NCI-H146 treated with DMSO at 0.1 percent for 48 hours (cell line): ENCODE results near the gene UBE2U.
"Not testable (repeated sequence)": the region's sequence is repeated elsewhere in the genome, so short reads cannot be mapped to it uniquely, and the experiment has no call there.

Experiments
- DNase-seq: peaks from one replicate; lab custom pipeline; 2025; ENCODE audit not compliant: unreplicated experiment; lab: John Stamatoyannopoulos, UW

UBE2U gene

DNA sequence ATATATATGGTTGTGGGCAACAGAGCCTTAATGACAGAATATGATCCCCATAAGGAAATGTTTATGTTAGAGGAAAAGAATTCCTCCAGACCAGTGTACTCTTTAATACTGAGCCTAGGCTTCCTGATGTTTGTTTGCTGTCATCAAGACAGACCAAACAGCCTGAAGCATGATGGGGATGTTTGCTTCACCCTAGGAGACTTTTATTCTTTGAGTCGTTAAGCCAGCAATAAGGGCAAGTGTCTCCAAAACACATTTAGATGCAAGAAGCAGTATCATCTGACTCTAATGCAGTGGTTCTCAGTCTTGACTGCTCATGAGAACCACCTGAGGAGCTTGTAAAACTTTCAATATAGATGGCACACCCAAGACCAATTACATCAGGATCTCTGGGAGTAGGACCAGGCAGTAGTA is 33.1 kb downstream of the UBE2U start:
- DNase-seq, result no peak

DNA sequence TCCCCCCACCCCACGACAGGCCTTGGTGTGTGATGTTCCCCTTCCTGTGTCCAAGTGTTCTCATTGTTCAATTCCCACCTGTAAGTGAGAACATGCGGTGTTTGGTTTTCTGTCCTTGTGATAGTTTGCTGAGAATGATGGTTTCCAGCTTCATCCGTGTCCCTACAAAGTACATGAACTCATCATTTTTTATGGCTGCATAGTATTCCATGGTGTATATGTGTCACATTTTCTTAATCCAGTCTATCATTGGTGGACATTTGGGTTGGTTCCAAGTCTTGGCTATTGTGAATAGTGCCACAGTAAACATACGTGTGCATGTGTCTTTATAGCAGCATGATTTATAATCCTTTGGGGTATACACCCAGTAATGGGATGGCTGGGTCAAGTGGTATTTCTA is 36.1 kb downstream of the UBE2U start:
- not testable (repeated sequence) for DNase-seq

DNA sequence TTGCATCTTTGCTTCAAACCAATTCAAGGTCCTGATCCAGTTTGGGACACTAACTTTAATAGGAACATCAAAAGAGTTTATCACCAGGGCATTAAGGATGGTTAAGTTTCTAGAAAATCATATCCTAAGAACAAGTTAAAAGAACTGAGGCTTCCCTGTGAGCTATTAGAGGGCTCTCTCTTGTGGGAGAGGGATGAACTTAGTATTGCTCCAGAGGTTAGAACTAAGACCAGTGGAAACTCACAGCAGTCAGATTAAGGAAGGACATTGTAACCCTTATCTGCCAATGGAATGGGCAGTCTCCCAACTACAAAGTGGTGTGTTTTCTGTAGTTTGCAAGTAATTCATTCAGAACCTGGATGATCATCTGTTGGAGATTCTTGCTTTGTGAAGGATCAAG is 36.8 kb downstream of the UBE2U start:
- no peak for DNase-seq

DNA sequence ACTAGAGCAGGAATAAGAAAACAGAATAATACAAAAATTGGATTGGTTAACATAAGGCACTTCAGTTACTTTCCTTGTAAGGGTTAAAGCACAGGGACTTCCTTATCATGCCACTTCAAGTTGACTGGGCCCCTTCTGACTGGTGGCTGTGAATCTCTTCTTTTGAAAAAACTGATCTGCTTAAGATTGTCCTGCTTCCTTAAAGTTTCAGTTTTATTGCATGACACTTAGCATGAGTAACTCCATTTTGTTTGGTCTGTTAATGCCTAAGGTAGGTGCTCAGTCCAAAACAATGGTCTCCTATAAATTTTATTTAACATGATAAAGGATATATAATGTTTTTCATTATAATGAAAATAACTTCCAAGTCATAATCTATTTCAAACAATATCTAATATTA is 37.6 kb downstream of the UBE2U start:
- no peak for DNase-seq

DNA sequence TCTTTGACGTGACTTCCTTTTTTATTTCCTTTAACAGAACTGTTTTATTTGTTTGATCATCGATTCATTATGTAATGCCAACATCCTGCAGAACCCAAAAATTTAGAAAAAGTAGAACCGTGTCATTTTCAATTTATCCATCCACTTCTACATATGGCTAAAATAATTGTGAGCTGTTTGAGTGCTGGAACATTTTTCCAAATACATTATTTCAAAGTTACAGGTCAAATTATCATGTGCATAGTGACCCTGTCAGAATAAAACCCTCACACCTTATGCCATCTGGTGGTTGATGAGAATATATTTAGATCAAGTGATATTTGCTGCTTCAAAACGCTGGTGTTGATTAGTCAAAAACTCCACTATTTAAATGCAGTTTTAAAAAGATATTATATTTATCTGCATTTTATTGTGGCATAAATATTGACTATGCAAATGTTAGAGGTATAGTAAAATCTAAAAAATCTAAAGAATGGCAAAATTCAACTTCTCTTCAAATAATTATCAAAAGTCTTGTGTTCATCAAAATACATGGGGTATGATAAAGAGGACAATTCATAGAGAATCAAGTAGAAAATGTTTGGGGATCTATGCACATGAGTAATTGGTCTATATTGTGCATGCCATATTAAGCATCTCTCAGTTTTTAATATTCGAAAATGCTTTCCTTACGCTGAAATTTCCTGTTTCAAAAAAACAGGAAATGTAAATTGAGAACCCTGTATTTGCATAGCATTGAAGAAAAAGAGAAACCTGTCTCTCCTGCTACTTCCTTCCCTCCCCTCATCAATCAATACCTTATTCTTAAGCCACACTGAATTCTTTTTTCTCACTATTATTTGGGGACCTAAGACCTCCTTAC is 39.7 kb downstream of the UBE2U start:
- DNase-seq, result no peak

DNA sequence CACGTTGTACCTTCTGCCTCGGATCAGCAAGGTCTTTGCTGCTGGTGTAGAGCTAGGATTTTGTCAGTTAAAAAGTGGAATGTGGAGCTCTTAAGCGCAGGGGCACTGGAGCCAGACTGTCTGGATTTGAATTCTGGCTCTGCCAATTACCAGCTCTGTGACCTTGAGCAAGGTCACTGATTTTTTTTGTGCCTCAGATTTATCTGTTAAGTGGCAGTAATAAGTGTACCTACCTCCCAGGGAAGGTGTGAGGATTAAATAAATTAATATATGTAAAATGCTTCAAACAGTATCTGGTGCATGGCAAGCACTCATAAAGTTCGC is 40.3 kb downstream of the UBE2U start:
- DNase-seq, result no peak

DNA sequence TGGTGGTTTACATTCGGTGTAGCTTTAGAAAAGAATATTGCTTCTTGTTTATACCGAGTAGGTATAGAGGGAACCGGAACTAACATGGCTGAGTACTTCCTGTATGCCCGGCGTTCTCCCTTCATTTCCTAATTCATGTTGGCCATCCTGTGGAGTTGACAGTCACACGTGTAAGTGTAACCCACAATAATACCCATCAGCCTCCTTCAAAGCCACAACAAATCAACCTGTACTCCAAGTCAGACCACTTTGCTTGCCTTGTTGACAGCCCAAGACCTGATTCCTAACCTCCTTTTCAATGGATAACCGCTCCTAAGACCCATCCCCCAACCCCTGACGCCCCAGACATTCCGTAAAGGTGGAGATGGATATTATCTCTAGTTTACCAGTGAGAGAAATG is 42.1 kb downstream of the UBE2U start:
- no peak for DNase-seq

DNA sequence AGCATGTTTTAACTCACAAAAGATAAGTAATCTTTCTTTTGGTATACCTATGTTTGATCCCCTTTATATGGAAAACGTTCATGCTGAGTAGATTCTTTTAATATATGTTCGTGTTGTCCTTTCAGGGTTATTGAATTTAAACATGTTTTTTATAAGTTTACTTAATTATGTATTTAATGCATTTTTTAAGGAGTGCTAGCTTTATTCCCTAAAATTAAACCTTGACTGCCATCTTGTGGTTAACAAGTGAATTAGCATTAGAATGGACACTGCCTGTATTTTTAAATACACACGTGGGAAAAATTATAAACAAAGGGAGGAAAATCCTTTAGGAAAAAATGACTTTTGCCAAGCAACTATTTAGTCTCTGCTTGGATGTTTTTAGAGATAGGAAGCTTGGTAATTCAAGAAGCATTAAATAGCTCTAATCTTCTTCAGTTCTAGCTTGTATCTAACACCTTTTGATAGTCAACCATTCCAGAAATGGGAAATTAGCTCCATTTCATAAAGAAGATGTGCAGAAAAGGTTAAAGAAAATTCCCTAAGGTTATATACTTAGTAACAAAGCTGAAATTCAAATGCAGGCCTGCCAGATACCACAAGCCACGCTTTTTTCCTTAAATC is 43.0 kb downstream of the UBE2U start:
- peak; percentile 42 for DNase-seq

DNA sequence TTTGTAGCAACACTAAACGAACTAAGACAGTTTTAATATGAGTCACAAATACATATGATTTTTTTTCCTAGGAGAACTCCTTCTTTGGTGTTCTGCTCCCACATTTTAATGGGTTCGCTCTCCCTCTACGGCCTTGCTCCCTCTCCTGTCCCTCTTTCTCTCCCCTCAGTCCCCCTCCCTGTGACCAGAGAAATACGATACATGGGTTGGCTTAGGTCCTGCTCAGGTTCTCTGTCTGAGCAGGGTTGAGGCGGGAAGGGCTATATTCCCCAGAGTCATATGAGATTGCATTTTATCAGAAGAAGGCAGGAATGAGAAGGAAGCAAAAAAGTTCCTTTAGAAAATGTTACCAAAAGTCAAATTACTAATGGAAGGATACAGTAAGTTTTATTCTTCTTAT is 44.6 kb downstream of the UBE2U start:
- DNase-seq, result no peak

DNA sequence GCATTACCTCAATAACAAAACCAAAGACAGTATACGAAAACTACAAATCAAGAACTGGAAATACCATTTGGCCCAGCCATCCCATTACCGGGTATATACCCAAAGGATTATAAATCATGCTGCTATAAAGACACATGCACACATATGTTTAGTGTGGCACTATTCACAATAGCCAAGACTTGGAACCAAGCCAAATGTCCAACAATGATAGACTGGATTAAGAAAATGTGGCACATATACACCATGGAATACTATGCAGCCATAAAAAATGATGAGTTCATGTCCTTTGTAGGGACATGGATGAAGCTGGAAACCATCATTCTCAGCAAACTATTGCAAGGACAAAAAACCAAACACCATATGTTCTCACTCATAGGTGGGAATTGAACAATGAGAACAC is 47.0 kb downstream of the UBE2U start:
- not testable (repeated sequence) for DNase-seq

DNA sequence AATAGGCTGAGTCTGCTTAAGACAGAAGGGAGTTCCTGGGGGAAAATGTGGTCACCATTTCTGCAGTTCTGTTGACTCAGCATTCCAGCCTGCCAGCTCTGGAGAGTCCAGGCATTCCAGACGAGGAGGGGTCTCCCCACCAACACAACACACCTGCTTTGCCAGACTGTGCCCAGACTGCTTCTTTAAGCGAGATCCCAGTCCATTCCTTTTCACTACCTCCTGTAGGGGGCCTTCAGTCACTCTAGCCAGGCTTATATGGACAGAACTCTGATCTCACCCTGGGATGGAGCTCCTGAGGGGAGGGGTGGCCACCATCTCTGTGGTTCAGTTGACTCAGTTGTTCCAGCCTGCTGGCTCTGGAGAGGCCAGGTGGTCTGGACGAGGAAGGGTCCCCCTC is 48.5 kb downstream of the UBE2U start:
- DNase-seq, result no peak

DNA sequence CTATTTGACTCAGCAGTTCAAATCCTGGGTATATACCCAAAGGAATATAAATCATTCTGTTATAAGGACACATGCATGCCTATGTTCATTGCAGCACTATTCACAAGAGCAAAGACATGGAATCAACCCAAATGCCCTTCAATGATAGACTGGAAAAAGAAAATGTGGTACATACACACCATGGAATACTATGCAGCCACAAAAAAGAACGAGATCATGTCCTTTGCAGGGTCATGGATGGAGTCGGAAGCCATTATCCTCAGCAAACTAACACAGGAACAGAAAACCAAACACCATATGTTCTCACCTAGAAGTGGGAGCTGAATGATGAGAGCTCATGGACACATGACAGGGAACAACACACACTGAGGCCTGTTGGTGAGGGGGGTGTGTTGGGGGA is 53.8 kb downstream of the UBE2U start:
- DNase-seq, result not testable (repeated sequence)

DNA sequence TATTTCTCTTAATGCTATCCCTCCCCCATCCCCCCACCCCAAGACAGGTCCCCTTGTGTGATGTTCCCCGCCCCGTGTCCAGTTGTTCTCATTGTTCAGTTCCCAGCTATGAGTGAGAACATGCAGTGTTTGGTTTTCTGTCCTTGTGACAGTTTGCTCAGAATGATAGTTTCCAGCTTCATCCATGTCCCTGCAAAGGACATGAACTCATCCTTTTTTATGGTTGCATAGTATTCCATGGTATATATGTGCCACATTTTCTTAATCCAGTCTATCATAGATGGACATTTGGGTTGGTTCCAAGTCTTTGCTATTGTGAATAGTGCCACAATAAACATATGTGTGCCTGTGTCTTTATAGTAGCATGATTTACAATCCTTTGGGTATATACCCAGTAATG is 55.0 kb downstream of the UBE2U start:
- DNase-seq, result not testable (repeated sequence)

DNA sequence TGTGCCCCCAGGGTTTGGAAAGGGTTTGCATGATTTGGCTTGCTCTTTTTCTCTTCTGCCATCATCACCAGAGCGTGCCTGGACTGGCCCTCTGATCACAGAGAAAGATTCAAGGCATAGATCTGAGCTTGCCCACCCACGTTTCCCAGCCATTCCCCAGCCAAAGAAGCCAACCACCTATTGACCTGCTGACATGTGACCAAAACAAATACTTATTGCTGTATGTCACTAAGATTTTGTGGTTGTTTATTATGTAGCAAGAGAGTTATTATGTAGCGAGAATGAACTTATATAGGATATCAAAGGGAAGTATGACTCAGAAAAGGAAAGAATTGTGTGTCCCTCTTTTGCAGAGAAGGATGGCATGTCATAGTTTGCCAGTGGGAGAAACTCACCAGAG is 59.9 kb downstream of the UBE2U start:
- DNase-seq, result no peak

DNA sequence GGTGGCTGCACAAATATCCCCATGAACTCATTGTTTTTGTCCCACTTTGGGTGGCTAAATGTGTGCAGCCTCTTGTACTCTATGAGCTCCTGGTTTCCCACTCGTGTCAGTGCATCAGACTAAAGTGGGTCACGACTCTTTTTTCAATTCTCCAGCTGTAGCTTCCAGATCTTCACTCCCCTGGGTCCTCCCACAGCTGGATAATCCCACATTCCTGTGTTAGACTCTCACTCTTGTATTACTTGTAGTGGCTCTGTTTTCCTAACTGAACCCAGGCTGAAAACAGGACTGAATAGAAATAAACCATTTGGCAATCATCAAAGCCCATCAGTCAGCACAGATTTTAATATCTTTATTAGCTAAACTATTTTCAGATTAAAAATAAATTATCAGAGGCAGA is 60.4 kb downstream of the UBE2U start:
- DNase-seq, result no peak

DNA sequence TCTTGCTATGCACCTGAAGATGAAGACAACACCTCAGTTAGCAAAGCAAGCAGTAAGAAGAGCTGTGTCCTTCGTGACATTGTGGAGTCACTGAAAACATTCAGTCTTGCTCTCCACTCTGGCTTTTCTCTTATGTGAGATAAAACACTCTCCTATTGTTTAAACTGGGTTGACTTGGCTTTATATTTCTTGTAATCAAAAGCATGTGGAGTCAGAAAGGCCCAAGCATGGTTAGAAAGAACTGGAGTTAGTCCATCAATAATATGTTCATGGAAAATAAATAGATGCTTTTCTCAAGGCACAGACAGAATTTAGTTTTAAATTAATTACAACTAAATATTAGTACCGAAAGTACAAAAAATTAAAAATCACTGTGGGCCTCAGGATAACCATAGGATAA is 61.7 kb downstream of the UBE2U start:
- DNase-seq, result no peak

DNA sequence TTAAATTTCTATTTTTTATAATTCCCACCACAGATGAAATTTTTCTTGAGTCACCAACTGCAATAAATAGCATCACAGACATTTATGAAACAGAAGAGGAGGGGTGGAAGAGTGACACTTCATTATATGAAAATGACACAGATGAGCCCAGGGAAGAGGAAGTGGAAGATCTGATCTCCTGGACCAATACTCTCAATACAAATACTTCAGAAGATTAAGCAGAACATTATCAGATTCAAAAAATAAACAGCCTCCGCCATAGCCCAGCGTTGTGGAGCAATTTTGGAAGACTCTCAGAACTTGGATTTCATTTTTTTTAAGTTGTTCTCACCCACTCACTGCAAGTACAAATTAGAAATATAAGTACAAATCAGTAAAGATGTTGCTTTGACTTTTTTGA is 63.6 kb downstream of the UBE2U start:
- DNase-seq, result no peak

DNA sequence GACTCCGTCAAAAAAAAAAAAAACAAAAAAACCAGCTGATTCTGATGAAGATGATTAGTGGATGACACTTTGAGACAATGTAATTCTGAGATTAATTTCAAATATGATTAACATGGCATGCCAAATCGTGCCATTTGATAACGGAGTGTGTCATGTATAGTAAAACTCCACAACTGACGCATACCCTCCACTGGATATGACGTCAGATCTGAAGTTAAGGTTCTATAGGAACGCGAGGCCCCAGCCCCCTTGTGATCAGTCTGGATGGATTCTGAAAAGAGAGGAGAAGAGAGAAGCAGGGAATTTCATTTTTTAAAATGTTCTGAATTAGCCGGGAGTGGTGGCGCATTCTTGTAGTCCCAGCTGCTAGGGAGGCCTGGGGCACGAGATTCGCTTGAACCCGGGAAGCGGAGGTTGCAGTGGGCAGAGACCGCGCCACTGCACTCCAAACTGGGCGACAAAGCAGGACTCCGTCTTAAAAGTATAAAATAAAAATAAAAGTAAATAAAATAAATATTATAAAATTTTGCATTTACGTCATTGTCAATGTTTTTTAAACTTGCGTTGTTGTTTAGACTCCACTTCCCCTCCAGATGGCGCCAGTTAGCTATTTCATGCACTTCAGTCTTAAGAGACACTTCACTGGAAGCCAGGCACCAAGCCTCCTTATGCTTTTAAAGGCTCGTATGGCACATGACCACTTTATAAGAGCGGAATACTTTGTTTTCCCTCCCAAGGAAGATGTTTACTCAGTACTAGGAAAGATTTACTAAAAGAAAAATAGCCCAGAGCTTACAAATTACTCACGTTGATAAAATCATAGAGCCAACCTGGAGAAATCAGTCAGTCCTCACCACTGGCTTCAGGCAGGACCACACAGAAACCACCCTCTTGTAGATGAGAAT is 65.5 kb downstream of the UBE2U start:
- peak; percentile 61 for DNase-seq

DNA sequence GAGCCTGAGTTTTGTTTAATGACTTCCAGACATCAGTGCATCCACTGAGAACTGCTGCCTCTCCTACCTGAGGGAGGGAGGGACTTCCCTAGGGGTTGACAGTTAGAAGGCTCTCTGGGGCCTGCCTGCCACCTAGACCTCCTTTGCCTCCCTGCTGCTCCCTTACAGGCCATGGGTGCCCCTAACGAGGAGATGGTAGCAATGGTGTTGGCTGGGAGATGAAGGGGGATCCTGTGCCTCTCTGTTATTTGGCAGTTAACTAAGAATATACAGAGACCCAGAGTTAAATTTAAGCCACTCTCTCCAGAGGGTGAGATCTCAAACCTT is 66.1 kb downstream of the UBE2U start:
- no peak for DNase-seq

DNA sequence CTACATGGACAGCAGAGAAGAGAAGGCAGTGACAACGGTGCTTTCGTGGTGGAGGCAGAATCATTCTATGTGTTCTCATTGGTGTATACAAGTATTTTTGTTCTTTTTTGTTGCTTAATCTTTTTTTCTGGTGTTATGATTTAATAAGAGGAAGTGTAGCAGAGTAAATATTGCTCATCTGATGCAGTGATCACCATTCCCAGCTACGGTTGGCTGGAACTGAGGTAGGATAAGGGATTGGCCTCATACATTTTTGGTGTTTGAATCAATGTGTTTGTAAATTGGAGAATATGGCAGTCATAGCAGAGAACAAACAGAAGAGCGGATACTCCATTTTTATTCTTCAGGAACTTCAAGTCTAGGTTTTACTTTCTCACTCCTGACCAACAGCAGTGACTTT is 76.6 kb downstream of the UBE2U start:
- DNase-seq, result no peak

DNA sequence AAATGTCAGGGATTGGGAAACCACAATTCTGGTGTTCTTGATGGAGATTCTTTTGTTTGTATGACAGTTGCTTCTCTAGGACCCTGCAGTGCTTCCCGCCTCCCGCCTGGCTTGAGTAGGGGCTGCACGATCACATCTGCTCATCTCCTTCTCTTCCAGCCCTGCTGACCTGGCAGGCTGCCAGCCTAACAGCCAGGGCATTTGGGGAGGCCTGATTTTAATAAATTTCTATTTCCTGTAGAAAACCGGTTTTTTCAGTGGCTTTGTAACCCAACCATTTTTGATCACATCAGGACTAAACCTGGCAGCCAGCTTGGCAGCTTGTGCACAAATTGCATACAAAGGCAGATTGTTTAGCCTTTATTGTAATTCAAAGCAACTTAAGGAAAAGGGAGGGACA is 78.9 kb downstream of the UBE2U start:
- DNase-seq, result peak; percentile 78

DNA sequence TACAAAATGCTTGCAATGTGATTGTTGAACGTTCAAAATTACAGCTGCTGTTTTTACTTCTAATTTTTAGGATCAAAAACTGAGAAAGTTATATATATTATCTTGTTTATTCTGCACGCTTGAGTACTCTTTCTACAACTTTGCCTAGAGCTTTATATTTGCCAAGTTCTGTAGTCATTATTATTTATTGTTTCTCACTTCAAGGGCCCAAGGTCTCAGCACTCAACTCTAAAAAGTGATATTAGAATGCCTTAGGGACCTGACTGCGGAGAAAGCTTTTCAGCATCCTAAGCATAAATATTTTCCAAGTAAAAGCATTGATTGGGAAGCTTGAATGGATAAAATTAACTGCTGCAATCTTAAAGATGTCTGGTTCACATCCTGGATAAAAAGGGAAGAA is 83.6 kb downstream of the UBE2U start:
- no peak for DNase-seq
